A673 (cell line): Measurements from ENCODE around the gene KBTBD2. TPM values are rescaled to one million over a fixed set of nuclear protein-coding genes. Genes with fewer than 3 reads are reported as not detected.
A peak's percentile ranks its signal among the peaks of the same experiment; 100 is the strongest.
"Not testable (repeated sequence)": the region's sequence is repeated elsewhere in the genome, so short reads cannot be mapped to it uniquely, and the experiment has no call there.

Source experiments
- BruUV-seq: library from RNA; stranded (reverse); fragments of 400-500 nt; replicated peaks from 2 replicates; lab custom pipeline; 2021; lab: Mats Ljungman, UMichigan
- CTCF ChIA-PET: fragments of 300-600 bp; sonication (Branson Sonifier 250); formaldehyde crosslinking; loops from one replicate; lab custom pipeline; 2022; ENCODE audit warnings: antibody characterized with exemption; lab: Charles Lee
- POLR2A ChIA-PET: fragments of 300-600 bp; sonication (Branson Sonifier 250); formaldehyde crosslinking; loops from one replicate; lab custom pipeline; 2022; ENCODE audit warnings: antibody characterized with exemption; ENCODE audit not compliant: low non-redundant PET; lab: Charles Lee
- DNase-seq: peaks from one replicate; pipeline ENCODE4 v3.0.0-alpha.2; 2015; ENCODE audit warnings: low spot score
- H3K27ac ChIP-seq: fragments of 200-600 bp; sonication (generic); 2 replicates; pipeline ENCODE4 v1.5.1; 2016; ENCODE audit warnings: mixed run types, low read depth, mild to moderate bottlenecking, mixed read lengths, antibody characterized with exemption, low read length; ENCODE audit not compliant: poor library complexity, severe bottlenecking
- H3K27me3 ChIP-seq: fragments of 200-600 bp; sonication (generic); replicated peaks from 2 replicates; pipeline ENCODE4 v1.6.1; 2017; ENCODE audit warnings: mixed run types, low read depth, mild to moderate bottlenecking, mixed read lengths, antibody characterized with exemption, low read length; ENCODE audit not compliant: insufficient read depth, poor library complexity
- H3K36me3 ChIP-seq: fragments of 200-600 bp; sonication (generic); 2 replicates; pipeline ENCODE4 v1.6.1; 2016; ENCODE audit warnings: mixed run types, mild to moderate bottlenecking, mixed read lengths, antibody characterized with exemption, low read length; ENCODE audit not compliant: insufficient read depth, poor library complexity, severe bottlenecking
- H3K4me1 ChIP-seq: fragments of 200-600 bp; sonication (generic); 2 replicates; pipeline ENCODE4 v1.6.1; 2017; ENCODE audit warnings: mixed run types, mild to moderate bottlenecking, mixed read lengths, antibody characterized with exemption, low read length; ENCODE audit not compliant: insufficient read depth, poor library complexity, severe bottlenecking
- H3K4me3 ChIP-seq: fragments of 200-600 bp; sonication (generic); 2 replicates; pipeline ENCODE4 v1.5.1; 2016; ENCODE audit warnings: low read depth, mixed run types, mild to moderate bottlenecking, mixed read lengths, low read length; ENCODE audit not compliant: poor library complexity, severe bottlenecking
- H3K9me3 ChIP-seq: fragments of 200-600 bp; sonication (generic); 2 replicates; pipeline ENCODE4 v1.6.1; 2016; ENCODE audit warnings: mixed run types, low read depth, mild to moderate bottlenecking, mixed read lengths, antibody characterized with exemption, low read length; ENCODE audit not compliant: poor library complexity, severe bottlenecking
- EZH2 ChIP-seq: fragments of 200-600 bp; sonication (generic); IDR thresholded peaks from 2 replicates; pipeline ENCODE4 v1.6.1; 2017; ENCODE audit warnings: borderline replicate concordance, low read depth, mild to moderate bottlenecking, mixed read lengths, antibody characterized with exemption, low read length; ENCODE audit not compliant: poor library complexity, severe bottlenecking
- intact Hi-C: fragments of 100-400 bp; cut with micrococcal nuclease; formaldehyde crosslinking; loops from one replicate; pipeline ENCODE4 v1.10.0; 2022; ENCODE audit not compliant: unreplicated experiment
- total RNA-seq: library from RNA; stranded (reverse); gene quantifications from 2 replicates; pipeline ENCODE4 v1.2.3, GENCODE V29; 2021
- TF ChIP-seq, protein P1 (sequence below): fragments of 300-800, 200-600 bp; sonication (generic); conservative IDR thresholded peaks from 2 replicates; pipeline ENCODE4 v1.5.1; 2017; ENCODE audit warnings: low read depth, mild to moderate bottlenecking, antibody characterized with exemption, low read length, moderate library complexity, mixed read lengths

The KBTBD2 gene
- total RNA-seq, 1 experiment from 2014 or later, result 51.0 TPM

GRCh38 chr7:32879460-32879859 lies 12.1 kb downstream of the KBTBD2 start:
- peaks cover 12% of the 10 kb centered on the region for H3K36me3 ChIP-seq
- H3K27ac ChIP-seq, result peak overlapping the region; percentile 32
- TF ChIP-seq EZH2, result no peak
- TF ChIP-seq, protein P1, sequence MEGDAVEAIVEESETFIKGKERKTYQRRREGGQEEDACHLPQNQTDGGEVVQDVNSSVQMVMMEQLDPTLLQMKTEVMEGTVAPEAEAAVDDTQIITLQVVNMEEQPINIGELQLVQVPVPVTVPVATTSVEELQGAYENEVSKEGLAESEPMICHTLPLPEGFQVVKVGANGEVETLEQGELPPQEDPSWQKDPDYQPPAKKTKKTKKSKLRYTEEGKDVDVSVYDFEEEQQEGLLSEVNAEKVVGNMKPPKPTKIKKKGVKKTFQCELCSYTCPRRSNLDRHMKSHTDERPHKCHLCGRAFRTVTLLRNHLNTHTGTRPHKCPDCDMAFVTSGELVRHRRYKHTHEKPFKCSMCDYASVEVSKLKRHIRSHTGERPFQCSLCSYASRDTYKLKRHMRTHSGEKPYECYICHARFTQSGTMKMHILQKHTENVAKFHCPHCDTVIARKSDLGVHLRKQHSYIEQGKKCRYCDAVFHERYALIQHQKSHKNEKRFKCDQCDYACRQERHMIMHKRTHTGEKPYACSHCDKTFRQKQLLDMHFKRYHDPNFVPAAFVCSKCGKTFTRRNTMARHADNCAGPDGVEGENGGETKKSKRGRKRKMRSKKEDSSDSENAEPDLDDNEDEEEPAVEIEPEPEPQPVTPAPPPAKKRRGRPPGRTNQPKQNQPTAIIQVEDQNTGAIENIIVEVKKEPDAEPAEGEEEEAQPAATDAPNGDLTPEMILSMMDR, result no peak
- peak; percentile 16 for DNase-seq
- H3K27me3 ChIP-seq, result no peaks in the 10 kb centered on the region
- H3K4me1 ChIP-seq, result peaks cover 42% of the 10 kb centered on the region
- H3K4me3 ChIP-seq, result no peak overlapping the region
- no TSS peak for BruUV-seq
- H3K9me3 ChIP-seq, result no peaks in the 10 kb centered on the region
- intact Hi-C loops, result no loop called here
- CTCF ChIA-PET, result no interaction called here
- POLR2A ChIA-PET, result no interaction called here

GRCh38 chr7:32878023-32878422 lies 13.5 kb downstream of the KBTBD2 start:
- CTCF ChIA-PET, H3K27me3 ChIP-seq, H3K27ac ChIP-seq, H3K4me3 ChIP-seq, H3K9me3 ChIP-seq, intact Hi-C loops, DNase-seq, BruUV-seq: not testable (repeated sequence)
- POLR2A ChIA-PET, result interaction anchor here (0.7 kb wide), 1 partner anchor 12 kb away, joined by 12 read pairs; no protein-coding TSS in a partner anchor
- peaks cover 23% of the 10 kb centered on the region for H3K36me3 ChIP-seq
- peaks cover 37% of the 10 kb centered on the region for H3K4me1 ChIP-seq

- Histone ChIP-seq H3K4me3 (no peak overlapping the region), H3K27ac (no peak overlapping the region), H3K9me3 (no peaks in the 10 kb centered on the region), H3K36me3 (peaks cover 69% of the 10 kb centered on the region), H3K27me3 (no peaks in the 10 kb centered on the region), H3K4me1 (no peaks in the 10 kb centered on the region)
- BruUV-seq, result no TSS peak
- intact Hi-C loops, result no loop called here
- ChIA-PET CTCF (no interaction called here), POLR2A (no interaction called here)
- TF ChIP-seq EZH2, result no peak
- TF ChIP-seq, protein P1, result no peak
- DNase-seq, result no peak
Measured at GRCh38 chr7:32872421-32872820, 19.1 kb downstream of the KBTBD2 start.

GRCh38 chr7:32871624-32872371 lies 19.8 kb downstream of the KBTBD2 start:
- no peak for DNase-seq
- intact Hi-C loops, result no loop called here
- peaks cover 69% of the 10 kb centered on the region for H3K36me3 ChIP-seq
- H3K9me3 ChIP-seq, result no peaks in the 10 kb centered on the region
- no peaks in the 10 kb centered on the region for H3K27me3 ChIP-seq
- H3K4me1 ChIP-seq, result no peaks in the 10 kb centered on the region
- no peak for TF ChIP-seq EZH2
- TF ChIP-seq, protein P1, result no peak
- no peak overlapping the region for H3K27ac ChIP-seq
- no peak overlapping the region for H3K4me3 ChIP-seq
- no TSS peak for BruUV-seq
- ChIA-PET POLR2A (no interaction called here), CTCF (no interaction called here)
